Nephron progenitor cell (in vitro differentiated cells): Measurements from ENCODE around the gene ATL2.
"Not testable (repeated sequence)": the region's sequence is repeated elsewhere in the genome, so short reads cannot be mapped to it uniquely, and the experiment has no call there.

Experiments
- DNase-seq: peaks from one replicate; pipeline ENCODE4 v3.0.0; 2021
- H3K27ac Mint-ChIP-seq: 2 replicates; pipeline ENCODE4 v1.8.0; 2021; ENCODE audit warnings: mild to moderate bottlenecking, moderate library complexity, mixed read lengths
- H3K27me3 Mint-ChIP-seq: 2 replicates; pipeline ENCODE4 v1.8.0; 2021; ENCODE audit warnings: mild to moderate bottlenecking, low read depth, mixed read lengths; ENCODE audit not compliant: poor library complexity
- H3K36me3 Mint-ChIP-seq: 2 replicates; pipeline ENCODE4 v1.8.0; 2021; ENCODE audit warnings: low read depth, mixed read lengths
- H3K4me1 Mint-ChIP-seq: 2 replicates; pipeline ENCODE4 v1.8.0; 2021; ENCODE audit warnings: mixed read lengths
- H3K4me3 Mint-ChIP-seq: 2 replicates; pipeline ENCODE4 v1.8.0; 2021; ENCODE audit warnings: mild to moderate bottlenecking, moderate library complexity, mixed read lengths
- H3K9me3 Mint-ChIP-seq: 2 replicates; pipeline ENCODE4 v1.8.0; 2021; ENCODE audit warnings: mild to moderate bottlenecking, moderate library complexity, mixed read lengths
- TF ChIP-seq, protein P1 (sequence below): fragments of 200-600 bp; sonication (generic); IDR thresholded peaks from 2 replicates; pipeline ENCODE4 v1.5.0; 2021; ENCODE audit warnings: antibody characterized with exemption

The ATL2 gene

DNA sequence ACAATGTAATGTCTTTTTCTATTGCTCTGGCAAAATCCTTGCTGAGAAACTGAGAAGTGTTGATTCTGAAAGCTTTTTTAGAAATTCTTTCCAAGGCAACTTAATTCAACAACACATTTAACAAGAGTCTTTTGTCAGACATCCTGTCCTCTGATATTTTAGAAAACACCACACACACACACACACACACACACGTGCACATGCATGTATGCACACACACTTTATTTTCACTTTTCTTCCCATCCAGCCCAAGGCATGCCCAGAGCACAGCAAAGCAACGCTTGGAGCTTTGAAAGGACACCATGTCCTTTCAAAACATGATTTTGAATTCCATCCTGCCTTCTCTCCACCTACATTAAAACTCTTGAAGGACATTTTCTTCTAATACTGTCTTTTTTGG lies 116.1 kb downstream of the ATL2 start:
- TF ChIP-seq, protein P1, sequence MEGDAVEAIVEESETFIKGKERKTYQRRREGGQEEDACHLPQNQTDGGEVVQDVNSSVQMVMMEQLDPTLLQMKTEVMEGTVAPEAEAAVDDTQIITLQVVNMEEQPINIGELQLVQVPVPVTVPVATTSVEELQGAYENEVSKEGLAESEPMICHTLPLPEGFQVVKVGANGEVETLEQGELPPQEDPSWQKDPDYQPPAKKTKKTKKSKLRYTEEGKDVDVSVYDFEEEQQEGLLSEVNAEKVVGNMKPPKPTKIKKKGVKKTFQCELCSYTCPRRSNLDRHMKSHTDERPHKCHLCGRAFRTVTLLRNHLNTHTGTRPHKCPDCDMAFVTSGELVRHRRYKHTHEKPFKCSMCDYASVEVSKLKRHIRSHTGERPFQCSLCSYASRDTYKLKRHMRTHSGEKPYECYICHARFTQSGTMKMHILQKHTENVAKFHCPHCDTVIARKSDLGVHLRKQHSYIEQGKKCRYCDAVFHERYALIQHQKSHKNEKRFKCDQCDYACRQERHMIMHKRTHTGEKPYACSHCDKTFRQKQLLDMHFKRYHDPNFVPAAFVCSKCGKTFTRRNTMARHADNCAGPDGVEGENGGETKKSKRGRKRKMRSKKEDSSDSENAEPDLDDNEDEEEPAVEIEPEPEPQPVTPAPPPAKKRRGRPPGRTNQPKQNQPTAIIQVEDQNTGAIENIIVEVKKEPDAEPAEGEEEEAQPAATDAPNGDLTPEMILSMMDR, result no peak
- Mint-ChIP-seq H3K4me1 (peaks cover 55% of the 10 kb centered on the region), H3K4me3 (no peak overlapping the region), H3K36me3 (no peaks in the 10 kb centered on the region), H3K27me3 (peaks cover 8% of the 10 kb centered on the region), H3K9me3 (peaks cover 7% of the 10 kb centered on the region), H3K27ac (no peak overlapping the region)
- no peak for DNase-seq

DNA sequence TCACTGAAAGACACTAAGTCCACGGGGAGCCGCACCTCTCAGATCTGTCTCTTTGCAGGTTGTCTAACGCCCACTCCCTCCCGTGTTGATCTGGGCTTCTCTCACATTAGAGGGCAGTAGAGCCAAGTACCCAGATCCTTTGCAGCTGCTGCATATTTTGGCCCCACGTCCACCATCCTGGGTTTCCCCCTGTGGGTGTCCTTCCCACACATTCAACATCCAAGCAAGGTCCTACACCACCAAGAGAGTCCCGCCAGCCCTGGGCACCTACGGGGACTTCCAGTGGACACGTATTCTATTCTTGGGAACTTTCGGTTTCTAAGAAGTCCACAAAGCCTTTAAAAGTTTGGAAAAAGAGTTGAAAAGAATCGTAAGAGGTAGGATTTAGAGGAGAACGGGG lies 116.6 kb downstream of the ATL2 start:
- Mint-ChIP-seq H3K27me3 (peaks cover 8% of the 10 kb centered on the region), H3K9me3 (peaks cover 3% of the 10 kb centered on the region), H3K36me3 (no peaks in the 10 kb centered on the region), H3K4me3 (no peak overlapping the region), H3K27ac (no peak overlapping the region), H3K4me1 (peaks cover 52% of the 10 kb centered on the region)
- TF ChIP-seq, protein P1, result no peak
- no peak for DNase-seq

DNA sequence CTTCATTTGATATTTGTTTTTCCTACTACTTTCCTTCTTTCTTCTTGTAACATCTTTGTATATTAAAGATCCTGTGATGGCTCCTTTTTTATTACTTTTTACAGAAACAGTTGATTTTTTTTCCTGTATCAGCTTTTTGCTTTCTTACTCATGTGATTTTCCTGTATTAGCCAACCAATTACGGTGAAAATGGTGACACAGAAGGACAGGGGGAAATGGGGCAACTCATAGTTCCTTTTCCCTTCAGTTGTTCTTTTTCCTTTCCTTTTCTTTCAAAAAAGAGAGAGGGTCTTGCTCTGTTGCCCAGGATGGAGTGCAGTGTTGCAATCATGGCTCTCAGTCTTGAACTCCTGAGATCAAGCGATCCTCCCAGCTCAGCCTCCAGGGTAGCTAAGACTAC lies 117.8 kb downstream of the ATL2 start:
- Mint-ChIP-seq H3K4me3 (no peak overlapping the region), H3K27ac (no peak overlapping the region), H3K27me3 (peaks cover 6% of the 10 kb centered on the region), H3K9me3 (peaks cover 3% of the 10 kb centered on the region), H3K4me1 (peaks cover 52% of the 10 kb centered on the region), H3K36me3 (no peaks in the 10 kb centered on the region)
- no peak for DNase-seq
- TF ChIP-seq, protein P1, result no peak

DNA sequence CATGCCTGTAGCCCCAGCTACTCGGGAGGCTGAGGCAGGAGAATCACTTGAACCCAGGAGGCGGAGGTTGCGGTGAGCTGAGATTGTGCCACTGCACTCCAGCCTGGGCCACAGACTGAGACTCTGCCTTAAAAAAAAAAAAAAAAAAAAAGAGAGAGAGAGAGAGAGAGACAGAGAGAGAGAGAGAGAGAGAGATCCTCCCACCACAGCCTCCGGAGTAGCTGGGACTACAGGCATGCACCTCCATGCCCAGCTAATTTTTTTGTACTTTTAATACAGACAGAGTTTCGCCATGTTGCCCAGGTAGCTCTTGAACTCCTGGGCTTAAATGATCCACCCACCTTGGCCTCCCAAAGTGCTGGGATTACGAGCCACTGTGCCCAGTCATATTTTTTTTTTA lies 119.4 kb downstream of the ATL2 start:
- H3K27ac Mint-ChIP-seq, result peak overlapping the region; percentile 69
- H3K27me3 Mint-ChIP-seq, H3K4me3 Mint-ChIP-seq, H3K36me3 Mint-ChIP-seq, DNase-seq, H3K9me3 Mint-ChIP-seq: not testable (repeated sequence)
- peaks cover 40% of the 10 kb centered on the region for H3K4me1 Mint-ChIP-seq

DNA sequence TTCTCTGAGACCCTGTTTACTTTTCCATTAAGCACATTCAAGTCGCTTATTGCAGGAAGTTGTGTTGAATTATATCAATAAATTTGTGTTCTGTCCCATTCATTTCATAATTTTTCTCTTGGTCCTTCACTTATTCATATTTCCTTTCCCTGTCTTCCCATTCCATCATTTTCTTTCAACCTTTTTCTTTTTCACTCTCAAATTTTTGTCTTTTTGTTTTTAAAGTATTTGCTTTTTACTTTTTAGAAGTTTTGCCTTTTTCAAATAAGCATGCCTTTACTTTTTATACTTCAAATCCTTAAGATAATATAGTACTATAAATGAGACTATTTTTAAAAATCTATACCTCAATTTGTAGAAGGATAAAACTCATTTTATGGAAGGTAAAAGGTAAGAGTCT lies 120.5 kb downstream of the ATL2 start:
- no peaks in the 10 kb centered on the region for H3K9me3 Mint-ChIP-seq
- H3K4me3 Mint-ChIP-seq, result no peak overlapping the region
- H3K27ac Mint-ChIP-seq, result no peak overlapping the region
- peaks cover 30% of the 10 kb centered on the region for H3K4me1 Mint-ChIP-seq
- DNase-seq, result no peak
- TF ChIP-seq, protein P1, result no peak
- no peaks in the 10 kb centered on the region for H3K36me3 Mint-ChIP-seq
- H3K27me3 Mint-ChIP-seq, result peaks cover 5% of the 10 kb centered on the region

DNA sequence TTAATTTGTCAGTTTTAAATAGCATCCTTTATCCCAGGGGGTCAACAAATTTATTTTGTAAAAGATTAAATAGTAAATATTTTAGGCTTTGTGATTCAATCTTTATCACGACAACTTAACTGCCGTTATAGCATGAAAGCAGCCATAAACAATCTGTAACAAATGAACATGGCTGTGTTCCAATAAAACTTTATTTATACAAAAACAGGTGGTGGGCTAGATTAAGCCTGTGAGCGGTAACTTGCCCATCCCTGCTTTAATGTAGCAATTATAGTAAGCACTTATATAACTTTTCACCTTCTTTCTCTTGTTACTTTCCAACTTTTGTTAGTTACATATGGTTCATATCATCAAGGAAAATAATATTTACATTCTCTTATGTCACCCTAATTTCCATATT lies 121.9 kb downstream of the ATL2 start:
- H3K4me1 Mint-ChIP-seq, result peaks cover 18% of the 10 kb centered on the region
- H3K36me3 Mint-ChIP-seq, result no peaks in the 10 kb centered on the region
- peak overlapping the region; percentile 51 for H3K4me3 Mint-ChIP-seq
- H3K27me3 Mint-ChIP-seq, result peaks cover 4% of the 10 kb centered on the region
- no peak for DNase-seq
- peak overlapping the region; percentile 91 for H3K27ac Mint-ChIP-seq
- H3K9me3 Mint-ChIP-seq, result no peaks in the 10 kb centered on the region
- TF ChIP-seq, protein P1, result no peak
